ENCODE data around the gene HAPLN3.
"Not testable (repeated sequence)": the region's sequence is repeated elsewhere in the genome, so short reads cannot be mapped to it uniquely, and the experiment has no call there.

The HAPLN3 gene, protein sequence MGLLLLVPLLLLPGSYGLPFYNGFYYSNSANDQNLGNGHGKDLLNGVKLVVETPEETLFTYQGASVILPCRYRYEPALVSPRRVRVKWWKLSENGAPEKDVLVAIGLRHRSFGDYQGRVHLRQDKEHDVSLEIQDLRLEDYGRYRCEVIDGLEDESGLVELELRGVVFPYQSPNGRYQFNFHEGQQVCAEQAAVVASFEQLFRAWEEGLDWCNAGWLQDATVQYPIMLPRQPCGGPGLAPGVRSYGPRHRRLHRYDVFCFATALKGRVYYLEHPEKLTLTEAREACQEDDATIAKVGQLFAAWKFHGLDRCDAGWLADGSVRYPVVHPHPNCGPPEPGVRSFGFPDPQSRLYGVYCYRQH

GRCh38 chr15:88894819-88895767 lies at the start of gene HAPLN3:
Gene HAPLN3 (minus strand): TSS chr15:88895544. CDS start chr15:88887298, 8,246 bp downstream.
- DNase-seq (ENCODE audit: low read depth in 3 of 3, low spot score in 1 of 3) = peak in 2 of 3 donors; percentile 20 to 46

DNA sequence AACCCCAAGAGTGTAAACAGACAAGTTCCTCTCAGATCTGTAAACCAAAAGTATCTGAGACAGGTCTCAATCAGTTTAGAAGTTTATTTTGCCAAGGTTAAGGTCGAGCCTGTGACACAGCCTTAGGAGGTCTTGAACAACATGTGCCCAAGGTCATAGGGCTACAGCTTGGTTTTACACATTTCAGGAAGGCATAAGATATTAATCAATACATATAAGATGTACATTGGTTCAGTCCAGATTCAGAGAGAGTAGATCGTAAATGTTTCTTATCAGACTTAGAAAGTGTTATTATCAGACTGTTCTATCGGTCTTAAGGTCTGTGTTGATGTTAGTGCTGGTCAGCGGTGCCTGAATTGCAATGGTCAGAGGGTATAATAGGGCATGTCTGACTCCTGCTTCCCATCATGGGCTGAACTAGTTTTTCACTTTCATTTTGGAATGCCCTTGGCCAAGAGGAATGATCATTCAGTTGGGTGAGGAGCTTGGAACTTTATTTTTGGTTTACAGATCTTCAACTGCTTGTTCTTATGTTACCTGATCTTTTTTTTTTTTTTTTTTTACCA lies 44.8 kb upstream of the HAPLN3 start:
- no peak for DNase-seq (ENCODE audit: low read depth in 3 of 3, low spot score in 1 of 3)

DNA sequence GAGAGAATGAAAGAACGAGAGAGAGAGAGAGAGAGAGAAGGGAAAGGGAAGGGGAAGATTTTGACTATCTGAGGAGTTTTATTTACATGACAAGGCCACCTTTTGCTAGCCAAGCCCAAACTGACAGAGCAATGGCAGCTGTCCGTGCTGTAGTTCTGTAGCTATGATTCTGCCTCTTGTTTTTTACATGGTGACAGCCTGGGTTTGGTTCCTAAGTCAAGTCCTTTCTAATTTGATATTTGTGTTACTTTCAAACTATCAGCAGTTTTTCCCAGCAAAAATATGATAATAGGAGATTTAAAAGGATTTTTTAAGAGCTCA lies 44.1 kb upstream of the HAPLN3 start:
- DNase-seq (ENCODE audit: low read depth in 3 of 3, low spot score in 1 of 3) = no peak

DNA sequence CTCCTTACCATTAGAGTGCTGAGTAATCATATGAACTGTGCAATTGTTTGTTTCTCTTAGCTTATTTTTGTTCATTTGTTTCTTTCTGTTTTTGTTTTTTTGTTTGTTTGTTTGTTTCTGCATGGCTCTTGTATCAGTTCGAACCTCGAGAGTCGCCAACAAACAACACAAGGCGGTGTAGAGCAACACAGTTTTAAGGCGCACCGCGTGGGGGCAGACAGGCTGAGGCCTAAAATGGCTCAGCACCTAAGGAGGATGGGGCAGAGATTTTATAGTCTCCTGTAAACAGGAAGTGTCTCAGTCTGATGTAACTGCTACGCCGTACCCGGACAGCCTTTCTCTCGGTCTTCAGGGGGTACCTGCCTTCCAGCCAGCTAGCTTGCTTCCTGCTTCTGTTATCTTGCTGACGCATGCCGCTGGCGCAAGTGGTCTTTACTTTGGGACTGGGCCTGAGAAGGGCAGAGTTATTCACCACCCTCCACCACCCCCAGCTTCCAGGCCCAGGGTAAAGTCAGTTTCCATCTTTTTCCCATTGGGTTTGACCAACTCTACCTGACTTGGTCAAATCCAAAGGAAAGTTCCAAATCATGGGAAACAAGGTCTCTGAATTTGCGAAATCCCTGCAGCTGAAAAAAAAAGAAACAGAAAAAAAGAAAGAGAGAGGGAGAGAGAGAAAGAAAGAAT lies 43.6 kb upstream of the HAPLN3 start:
- DNase-seq (ENCODE audit: low read depth in 3 of 3, low spot score in 1 of 3) = no peak

DNA sequence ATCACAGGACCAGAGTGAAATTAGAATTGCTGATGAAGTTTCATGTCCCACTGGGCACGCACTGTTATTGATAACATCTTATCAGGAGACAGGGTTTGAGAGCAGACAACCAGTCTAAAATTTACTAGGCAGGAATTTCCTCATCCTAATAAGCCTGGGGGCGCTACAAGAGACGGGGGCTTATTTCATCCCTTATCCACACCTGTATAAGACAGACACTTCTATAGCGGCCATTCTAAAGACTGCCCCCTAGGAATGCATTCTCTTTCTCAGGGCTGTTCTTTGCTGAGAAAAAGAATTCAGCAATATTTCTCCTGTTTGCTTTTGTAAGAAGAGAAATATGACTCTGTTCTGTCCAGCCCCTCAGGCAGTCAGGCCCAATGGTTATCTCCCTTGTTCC lies 39.1 kb upstream of the HAPLN3 start:
- not testable (repeated sequence) for DNase-seq (ENCODE audit: low read depth in 3 of 3, low spot score in 1 of 3)

DNA sequence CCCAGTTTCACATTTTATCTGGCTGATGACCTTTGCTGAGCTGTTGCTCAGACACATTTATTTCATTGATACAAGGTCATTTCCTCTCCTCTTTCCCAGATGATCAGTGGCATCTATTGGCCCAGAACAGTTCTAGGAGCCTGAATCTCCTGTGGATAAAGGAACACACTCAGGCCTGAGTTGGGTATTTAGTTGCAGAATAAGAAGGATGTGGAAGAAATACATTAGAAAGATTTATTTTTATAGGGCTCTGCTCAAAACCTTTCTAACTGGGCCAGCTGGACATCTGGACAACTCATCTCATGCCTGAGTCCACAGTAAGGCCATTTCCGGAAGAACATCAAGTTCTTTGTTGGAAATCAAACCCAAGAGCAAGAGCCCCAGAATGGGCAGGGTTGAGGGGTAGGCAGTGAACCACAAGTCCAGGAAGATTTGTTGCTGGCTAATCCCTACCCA lies 37.6 kb upstream of the HAPLN3 start:
- no peak for DNase-seq (ENCODE audit: low read depth in 3 of 3, low spot score in 1 of 3)

GRCh38 chr15:88932271-88932874 lies 37.0 kb upstream of the HAPLN3 start:
- no peak for DNase-seq (ENCODE audit: low read depth in 3 of 3, low spot score in 1 of 3)

DNA sequence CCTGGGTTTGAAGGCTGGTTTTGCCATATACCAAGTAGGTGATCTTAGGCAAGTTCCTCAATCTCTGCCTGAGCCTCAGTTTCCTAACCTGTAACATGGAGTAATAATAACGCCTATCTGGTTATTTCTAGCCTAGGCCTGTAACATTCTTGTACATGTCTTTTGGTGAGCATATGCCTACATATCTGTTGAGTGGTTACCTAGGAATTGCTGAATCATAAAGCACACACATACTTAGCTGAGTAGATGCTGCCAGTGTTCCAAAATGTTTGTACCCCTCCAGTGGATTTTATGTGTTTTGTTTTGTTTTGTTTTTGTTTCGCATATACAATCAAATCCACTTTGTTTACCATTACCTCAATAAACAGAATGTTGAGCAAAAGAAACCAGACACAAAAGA lies 35.2 kb upstream of the HAPLN3 start:
- no peak for DNase-seq (ENCODE audit: low read depth in 3 of 3, low spot score in 1 of 3)

GRCh38 chr15:88929358-88930098 lies 34.2 kb upstream of the HAPLN3 start:
- DNase-seq (ENCODE audit: low read depth in 3 of 3, low spot score in 1 of 3) = not testable (repeated sequence)

- not testable (repeated sequence) for DNase-seq (ENCODE audit: low read depth in 3 of 3, low spot score in 1 of 3)
These were observed 32.8 kb upstream of the HAPLN3 start for GRCh38 chr15:88928192-88928591.

GRCh38 chr15:88925648-88926047 lies 30.3 kb upstream of the HAPLN3 start:
- not testable (repeated sequence) for DNase-seq (ENCODE audit: low read depth in 3 of 3, low spot score in 1 of 3)

DNA sequence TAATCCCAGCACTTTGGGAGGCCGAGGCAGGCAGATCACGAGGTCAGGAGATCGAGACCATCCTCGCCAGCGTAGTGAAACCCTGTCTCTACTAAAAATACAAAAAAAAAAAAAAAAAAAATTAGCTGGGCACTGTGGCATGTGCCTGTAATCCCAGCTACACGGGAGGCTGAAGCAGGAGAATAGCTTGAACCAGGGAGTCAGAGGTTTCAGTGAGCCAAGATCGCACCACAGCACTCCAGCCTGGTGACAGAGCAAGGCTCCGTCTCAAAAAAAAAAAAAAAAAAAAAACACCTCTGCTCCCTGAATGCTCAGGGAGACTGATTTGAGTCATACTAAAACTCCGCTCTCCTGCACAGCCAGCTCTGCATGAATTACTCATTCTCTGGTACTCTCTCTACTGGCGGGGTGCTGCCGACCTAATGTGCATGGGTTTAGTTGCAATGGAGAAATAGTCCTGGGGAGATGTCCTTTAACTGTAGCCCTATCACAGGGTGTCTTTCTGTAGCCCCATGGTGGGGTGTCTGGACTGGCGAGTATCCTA lies 25.6 kb upstream of the HAPLN3 start:
- DNase-seq (ENCODE audit: low read depth in 3 of 3, low spot score in 1 of 3) = not testable (repeated sequence)

- DNase-seq (ENCODE audit: low read depth in 3 of 3, low spot score in 1 of 3) = no peak
These were observed 25.0 kb upstream of the HAPLN3 start for GRCh38 chr15:88920186-88920891.

GRCh38 chr15:88918738-88919137 lies 23.4 kb upstream of the HAPLN3 start:
- no peak for DNase-seq (ENCODE audit: low read depth in 3 of 3, low spot score in 1 of 3)

DNA sequence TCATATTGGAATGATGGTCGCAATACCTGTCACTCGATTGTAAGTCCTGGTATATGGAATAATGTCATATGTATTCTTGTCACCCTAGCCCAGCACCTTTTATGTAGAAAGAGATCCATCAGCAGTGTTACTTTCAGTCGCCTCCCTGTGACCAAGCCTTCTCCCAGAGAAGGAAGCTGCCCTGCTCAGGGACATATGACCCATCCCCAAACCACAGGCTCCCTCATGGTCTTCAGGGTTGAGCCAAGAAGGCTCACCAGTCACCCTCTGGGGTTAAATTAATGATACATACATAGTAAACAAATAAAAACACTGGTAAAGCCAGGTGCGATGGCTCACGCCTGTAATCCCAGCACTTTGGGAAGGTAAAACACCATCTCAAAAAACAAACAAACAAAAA lies 22.4 kb upstream of the HAPLN3 start:
- no peak for DNase-seq (ENCODE audit: low read depth in 3 of 3, low spot score in 1 of 3)

DNA sequence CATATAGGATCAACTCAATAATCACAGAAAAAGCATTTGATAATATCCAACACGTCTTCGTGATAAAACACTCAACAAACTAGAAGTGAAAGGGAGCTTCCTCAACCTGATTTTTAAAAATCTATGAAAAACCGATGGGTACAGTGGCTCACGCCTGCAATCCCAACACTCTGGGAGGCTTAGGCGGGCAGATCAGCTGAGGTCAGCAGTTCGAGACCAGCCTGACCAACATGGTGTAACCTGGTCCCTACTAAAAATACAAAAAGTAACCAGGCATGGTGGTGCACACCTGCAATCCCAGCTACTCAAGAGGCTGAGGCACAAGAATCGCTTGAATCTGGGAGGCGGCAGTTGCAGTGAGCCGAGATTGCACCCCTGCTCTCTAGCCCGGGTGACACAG lies 20.0 kb upstream of the HAPLN3 start:
- DNase-seq (ENCODE audit: low read depth in 3 of 3, low spot score in 1 of 3) = no peak

GRCh38 chr15:88913850-88914169 lies 18.5 kb upstream of the HAPLN3 start:
- DNase-seq (ENCODE audit: low read depth in 3 of 3, low spot score in 1 of 3) = no peak

GRCh38 chr15:88913017-88913849 lies 17.9 kb upstream of the HAPLN3 start, which contains the start of gene MFGE8:
Gene MFGE8 (minus strand): TSS chr15:88913379. CDS start chr15:88913319, 60 bp downstream.
- peak in 2 of 3 donors; percentile 40 to 58 for DNase-seq (ENCODE audit: low read depth in 3 of 3, low spot score in 1 of 3)
